ENCODE data around the gene CDH8.

CDH8 gene

GRCh38 chr16:62066747-62067146, 30.5 kb upstream of the CDH8 start:
- H3K27me3 ChIP-seq (ENCODE audit: control insufficient read depth in 3 of 3, insufficient read depth in 3 of 3, low read depth in 1 of 3, low read length in 3 of 3) = no peaks in the 10 kb centered on the region
- no CpG with 5 or more reads among the region's 5 CpGs for WGBS, 2 donors (ENCODE audit: extremely low coverage in 2 of 2, insufficient read length in 2 of 2, insufficient replicate concordance in 1 of 2)

GRCh38 chr16:62064173-62064572, 27.9 kb upstream of the CDH8 start:
- no CpG with 5 or more reads among the region's 5 CpGs for WGBS, 2 donors (ENCODE audit: extremely low coverage in 2 of 2, insufficient read length in 2 of 2, insufficient replicate concordance in 1 of 2)
- Histone ChIP-seq H2AK5ac (ENCODE audit: low read depth, low read length) (no peak overlapping the region), H3K27me3 (ENCODE audit: control insufficient read depth in 3 of 3, insufficient read depth in 3 of 3, low read depth in 1 of 3, low read length in 3 of 3) (no peaks in the 10 kb centered on the region), H2AFZ (ENCODE audit: low read length) (no peak overlapping the region), H3K23ac (ENCODE audit: low read depth, low read length, poor library complexity) (no peak overlapping the region), H3K4me2 (ENCODE audit: insufficient read depth, low read length, poor library complexity, severe bottlenecking) (no peak overlapping the region), H3K79me1 (ENCODE audit: low read depth, low read length) (no peaks in the 10 kb centered on the region), H4K8ac (ENCODE audit: low read depth, low read length) (no peak overlapping the region), H4K91ac (ENCODE audit: low read depth, low read length, poor library complexity) (no peak overlapping the region), H3K27ac (replicated peaks; ENCODE audit: low read length) (no peak overlapping the region), H2BK12ac (ENCODE audit: low read length) (no peak overlapping the region), H3K4me1 (ENCODE audit: control insufficient read depth in 2 of 2, insufficient read depth in 1 of 2, low read depth in 1 of 2, low read length in 2 of 2) (peaks cover 0 to 2% of the 10 kb centered on the region in 2 donors), H3K36me3 (replicated peaks in 1 of 2; ENCODE audit: control insufficient read depth in 2 of 2, insufficient read depth in 2 of 2, low read length in 2 of 2) (no peaks in the 10 kb centered on the region), H3K14ac (ENCODE audit: low read length) (no peak overlapping the region), H2BK15ac (ENCODE audit: low read length) (no peak overlapping the region), H2BK5ac (ENCODE audit: low read length) (no peak overlapping the region), H3K18ac (ENCODE audit: low read length) (no peak overlapping the region), H3K4me3 (ENCODE audit: low read length in 2 of 2) (no peak overlapping the region), H2BK120ac (ENCODE audit: low read depth, low read length) (no peak overlapping the region), H3K9ac (ENCODE audit: low read depth, low read length, poor library complexity) (no peak overlapping the region), H3K4ac (ENCODE audit: low read length) (no peak overlapping the region), H3K9me3 (replicated peaks in 1 of 2; ENCODE audit: control insufficient read depth in 2 of 2, insufficient read depth in 1 of 2, low read depth in 1 of 2, low read length in 2 of 2) (no peaks in the 10 kb centered on the region)
- no peak for DNase-seq (ENCODE audit: low spot score)

More at GRCh38 chr16:62066747-62067146, 30.5 kb upstream of the CDH8 start:
- no peak overlapping the region for H2BK12ac ChIP-seq (ENCODE audit: low read length)
- no peak for DNase-seq (ENCODE audit: low spot score)
- no peak overlapping the region for H4K91ac ChIP-seq (ENCODE audit: low read depth, low read length, poor library complexity)
- H2AFZ ChIP-seq (ENCODE audit: low read length) = no peak overlapping the region
- no peak overlapping the region for H2BK120ac ChIP-seq (ENCODE audit: low read depth, low read length)
- no peak overlapping the region for H3K4me3 ChIP-seq (ENCODE audit: low read length in 2 of 2)
- no peak overlapping the region for H2BK15ac ChIP-seq (ENCODE audit: low read length)
- H3K9me3 ChIP-seq (replicated peaks in 1 of 2; ENCODE audit: control insufficient read depth in 2 of 2, insufficient read depth in 1 of 2, low read depth in 1 of 2, low read length in 2 of 2) = no peaks in the 10 kb centered on the region
- H3K4me2 ChIP-seq (ENCODE audit: insufficient read depth, low read length, poor library complexity, severe bottlenecking) = no peak overlapping the region
- H3K18ac ChIP-seq (ENCODE audit: low read length) = peak overlapping the region; percentile 57
- no peak overlapping the region for H3K23ac ChIP-seq (ENCODE audit: low read depth, low read length, poor library complexity)
- H3K14ac ChIP-seq (ENCODE audit: low read length) = no peak overlapping the region
- H2AK5ac ChIP-seq (ENCODE audit: low read depth, low read length) = no peak overlapping the region
- no peaks in the 10 kb centered on the region for H3K79me1 ChIP-seq (ENCODE audit: low read depth, low read length)
- H3K36me3 ChIP-seq (replicated peaks in 1 of 2; ENCODE audit: control insufficient read depth in 2 of 2, insufficient read depth in 2 of 2, low read length in 2 of 2) = no peaks in the 10 kb centered on the region
- H4K8ac ChIP-seq (ENCODE audit: low read depth, low read length) = no peak overlapping the region
- peaks cover 0 to 2% of the 10 kb centered on the region in 2 donors for H3K4me1 ChIP-seq (ENCODE audit: control insufficient read depth in 2 of 2, insufficient read depth in 1 of 2, low read depth in 1 of 2, low read length in 2 of 2)
- H2BK5ac ChIP-seq (ENCODE audit: low read length) = no peak overlapping the region
- no peak overlapping the region for H3K4ac ChIP-seq (ENCODE audit: low read length)
- H3K9ac ChIP-seq (ENCODE audit: low read depth, low read length, poor library complexity) = no peak overlapping the region
- H3K27ac ChIP-seq (replicated peaks; ENCODE audit: low read length) = no peak overlapping the region

GRCh38 chr16:62060089-62060488, 23.9 kb upstream of the CDH8 start:
- no peaks in the 10 kb centered on the region for H3K27me3 ChIP-seq (ENCODE audit: control insufficient read depth in 3 of 3, insufficient read depth in 3 of 3, low read depth in 1 of 3, low read length in 3 of 3)

GRCh38 chr16:62059527-62059926, 23.3 kb upstream of the CDH8 start:
- Histone ChIP-seq H4K91ac (ENCODE audit: low read depth, low read length, poor library complexity) (no peak overlapping the region), H3K79me1 (ENCODE audit: low read depth, low read length) (no peaks in the 10 kb centered on the region), H3K23ac (ENCODE audit: low read depth, low read length, poor library complexity) (no peak overlapping the region), H3K36me3 (replicated peaks in 1 of 2; ENCODE audit: control insufficient read depth in 2 of 2, insufficient read depth in 2 of 2, low read length in 2 of 2) (no peaks in the 10 kb centered on the region), H2BK15ac (ENCODE audit: low read length) (no peak overlapping the region), H2BK12ac (ENCODE audit: low read length) (no peak overlapping the region), H3K27me3 (ENCODE audit: control insufficient read depth in 3 of 3, insufficient read depth in 3 of 3, low read depth in 1 of 3, low read length in 3 of 3) (no peaks in the 10 kb centered on the region), H3K4me1 (ENCODE audit: control insufficient read depth in 2 of 2, insufficient read depth in 1 of 2, low read depth in 1 of 2, low read length in 2 of 2) (peaks cover 0 to 3% of the 10 kb centered on the region in 2 donors), H2BK120ac (ENCODE audit: low read depth, low read length) (no peak overlapping the region), H3K27ac (replicated peaks; ENCODE audit: low read length) (no peak overlapping the region), H3K4me2 (ENCODE audit: insufficient read depth, low read length, poor library complexity, severe bottlenecking) (no peak overlapping the region), H3K4me3 (ENCODE audit: low read length in 2 of 2) (no peak overlapping the region), H2BK5ac (ENCODE audit: low read length) (no peak overlapping the region), H2AFZ (ENCODE audit: low read length) (no peak overlapping the region), H3K9ac (ENCODE audit: low read depth, low read length, poor library complexity) (no peak overlapping the region), H3K9me3 (replicated peaks in 1 of 2; ENCODE audit: control insufficient read depth in 2 of 2, insufficient read depth in 1 of 2, low read depth in 1 of 2, low read length in 2 of 2) (no peaks in the 10 kb centered on the region), H3K4ac (ENCODE audit: low read length) (no peak overlapping the region), H4K8ac (ENCODE audit: low read depth, low read length) (no peak overlapping the region), H2AK5ac (ENCODE audit: low read depth, low read length) (no peak overlapping the region), H3K18ac (ENCODE audit: low read length) (no peak overlapping the region), H3K14ac (ENCODE audit: low read length) (no peak overlapping the region)
- no peak for DNase-seq (ENCODE audit: low spot score)

More at GRCh38 chr16:62060089-62060488, 23.9 kb upstream of the CDH8 start:
- no peak overlapping the region for H2AK5ac ChIP-seq (ENCODE audit: low read depth, low read length)
- H3K18ac ChIP-seq (ENCODE audit: low read length) = no peak overlapping the region
- peaks cover 0 to 2% of the 10 kb centered on the region in 2 donors for H3K4me1 ChIP-seq (ENCODE audit: control insufficient read depth in 2 of 2, insufficient read depth in 1 of 2, low read depth in 1 of 2, low read length in 2 of 2)
- no peak overlapping the region for H2BK15ac ChIP-seq (ENCODE audit: low read length)
- H3K23ac ChIP-seq (ENCODE audit: low read depth, low read length, poor library complexity) = no peak overlapping the region
- H2BK5ac ChIP-seq (ENCODE audit: low read length) = no peak overlapping the region
- H2BK120ac ChIP-seq (ENCODE audit: low read depth, low read length) = no peak overlapping the region
- no peak overlapping the region for H3K9ac ChIP-seq (ENCODE audit: low read depth, low read length, poor library complexity)
- no peak overlapping the region for H2BK12ac ChIP-seq (ENCODE audit: low read length)
- no peaks in the 10 kb centered on the region for H3K36me3 ChIP-seq (replicated peaks in 1 of 2; ENCODE audit: control insufficient read depth in 2 of 2, insufficient read depth in 2 of 2, low read length in 2 of 2)
- H3K14ac ChIP-seq (ENCODE audit: low read length) = no peak overlapping the region
- no peak overlapping the region for H4K8ac ChIP-seq (ENCODE audit: low read depth, low read length)
- H2AFZ ChIP-seq (ENCODE audit: low read length) = no peak overlapping the region
- H3K4me2 ChIP-seq (ENCODE audit: insufficient read depth, low read length, poor library complexity, severe bottlenecking) = no peak overlapping the region
- no peaks in the 10 kb centered on the region for H3K9me3 ChIP-seq (replicated peaks in 1 of 2; ENCODE audit: control insufficient read depth in 2 of 2, insufficient read depth in 1 of 2, low read depth in 1 of 2, low read length in 2 of 2)
- H3K27ac ChIP-seq (replicated peaks; ENCODE audit: low read length) = no peak overlapping the region
- DNase-seq (ENCODE audit: low spot score) = no peak
- H4K91ac ChIP-seq (ENCODE audit: low read depth, low read length, poor library complexity) = no peak overlapping the region
- no peaks in the 10 kb centered on the region for H3K79me1 ChIP-seq (ENCODE audit: low read depth, low read length)
- no peak overlapping the region for H3K4me3 ChIP-seq (ENCODE audit: low read length in 2 of 2)
- no CpG with 5 or more reads among the region's 3 CpGs for WGBS, 2 donors (ENCODE audit: extremely low coverage in 2 of 2, insufficient read length in 2 of 2, insufficient replicate concordance in 1 of 2)
- H3K4ac ChIP-seq (ENCODE audit: low read length) = no peak overlapping the region
